Stomach (tissue), 9 donors: Measurements from ENCODE around the gene ATP9B. TPM values are rescaled to one million over a fixed set of nuclear protein-coding genes. Genes with fewer than 3 reads are reported as not detected.
A peak's percentile ranks its signal among the peaks of the same experiment; 100 is the strongest.

Source experiments
- DNase-seq, 2 donors: peaks; one replicate each; pipeline versions ENCODE4 v3.0.0 to v3.0.0-alpha.2; 2013 to 2019
- H3K27ac ChIP-seq, 5 donors: fragments of 200-600 bp in 4 of 5; sonication (generic) in 4 of 5; one replicate each; pipeline ENCODE4 v1.5.1; 2013 to 2019; ENCODE audit warnings: mild to moderate bottlenecking in 1 of 5, moderate library complexity in 1 of 5
- H3K27me3 ChIP-seq, 3 donors: fragments of 200-600 bp; sonication (generic); one replicate each; pipeline ENCODE4 v1.5.1; 2017 to 2019; ENCODE audit warnings: mixed run types in 1 of 3
- H3K36me3 ChIP-seq, 4 donors: fragments of 200-600 bp; sonication (generic); 1 replicate in 3 of 4; 2 replicates in 1 of 4; pipeline ENCODE4 v1.5.1; 2016 to 2019
- H3K4me1 ChIP-seq, 4 donors: fragments of 200-600 bp; sonication (generic); one replicate each; pipeline ENCODE4 v1.5.1; 2016 to 2019
- H3K4me3 ChIP-seq, 4 donors: fragments of 200-600 bp; sonication (generic) in 3 of 4; one replicate each; pipeline ENCODE4 v1.5.1; 2016 to 2019; ENCODE audit warnings: mild to moderate bottlenecking in 1 of 4
- H3K9me3 ChIP-seq, 4 donors: fragments of 200-600 bp; sonication (generic); one replicate each; pipeline ENCODE4 v1.5.1; 2016 to 2019
- EP300 ChIP-seq: sonication (generic); formaldehyde crosslinking; IDR thresholded peaks from one replicate; pipeline ENCODE4 v1.6.1; 2017; ENCODE audit warnings: antibody characterized with exemption
- POLR2A ChIP-seq, 4 donors: fragments of 450-650 bp; IDR thresholded peaks; one replicate each; pipeline ENCODE4 v1.6.1; 2016; ENCODE audit warnings: antibody characterized with exemption in 4 of 4, control low read depth in 2 of 4, mild to moderate bottlenecking in 1 of 4, moderate library complexity in 1 of 4
- POLR2AphosphoS5 ChIP-seq, 3 donors: sonication (generic); formaldehyde crosslinking; IDR thresholded peaks; one replicate each; pipeline ENCODE4 v1.6.1; 2016; ENCODE audit warnings: antibody characterized with exemption in 3 of 3
- WGBS, 5 donors: extraction: QIAGEN DNeasy Blood & Tissue Kit in 3 of 5; methylation state at CpG; one replicate each; pipeline versions ENCODE4 v1.1.5 to v1.1.7; 2013 to 2018; 5-methylcytosine and 5-hydroxymethylcytosine counted together
- intact Hi-C: fragments of 100-400 bp; cut with DNase I; formaldehyde crosslinking; loops from one replicate; pipeline ENCODE4 v1.15.1; 2023; ENCODE audit warnings: low total_unique reads
- polyA plus RNA-seq, 3 donors: library from polyadenylated mRNA; stranded (reverse); fragments of 200-250 nt; gene quantifications; one replicate each; pipeline ENCODE4 v1.2.3, GENCODE V29; 2013
- total RNA-seq, 5 donors: library from RNA; depleted of rRNA; stranded (reverse); fragments of >200 nt; gene quantifications; one replicate each; pipeline versions ENCODE4 v1.1.0 to v1.2.3, GENCODE V29; 2014 to 2016
- TF ChIP-seq, protein P1 (sequence below), 7 experiments: fragments of 450-650 bp in 4 of 7; fragments of 200-600 bp in 3 of 7; sonication (generic) in 3 of 7; IDR thresholded peaks; one replicate each; pipeline ENCODE4 v1.5.1; 2016 to 2019; ENCODE audit warnings: antibody characterized with exemption in 7 of 7, control low read depth in 2 of 7, mild to moderate bottlenecking in 1 of 7
- donor health status: healthy with polysubstance abuse.
- donor health status: Bipolar disorder and iron deficiency.
- donor health status: healthy.

The ATP9B gene
- total and polyA plus RNA-seq, 8 donors: 10.6 to 128 (median 34.9) TPM

DNA sequence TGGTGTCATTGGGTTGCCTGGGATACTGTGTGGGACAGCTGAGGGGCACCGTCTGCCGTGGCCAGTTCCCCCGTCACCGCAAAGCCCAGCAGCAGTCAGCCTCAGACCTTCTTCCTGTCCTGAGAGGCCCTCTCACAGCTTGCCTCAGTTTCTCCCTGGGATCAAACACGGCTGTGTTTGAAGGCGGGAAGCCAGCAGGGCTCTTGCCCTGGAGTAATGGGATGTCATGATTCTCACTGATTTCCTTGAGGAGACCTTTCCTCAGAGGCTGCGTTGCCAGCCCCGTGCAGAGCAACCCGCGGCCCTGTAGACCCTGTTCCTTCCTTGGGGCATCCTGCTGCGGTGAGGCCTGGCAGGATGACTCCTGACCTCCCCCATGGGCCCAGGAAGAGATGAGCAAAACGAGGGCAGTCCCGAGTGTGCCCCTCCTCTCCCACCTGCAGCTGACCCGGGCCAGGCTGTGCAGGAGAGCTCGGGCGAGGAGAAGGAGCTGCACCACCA, 312.7 kb downstream of the ATP9B start:
- no peak overlapping the region for H3K27ac ChIP-seq
- no peaks in the 10 kb centered on the region for H3K9me3 ChIP-seq
- intact Hi-C loops: loop anchor here (5.0 kb wide), 1 partner anchor 260 kb away; no protein-coding TSS in a partner anchor
- no peak for DNase-seq
- WGBS, 5 donors: 73 to 81% (median 78%) methylated on average over 10 to 16 of the region's 16 CpGs
- TF ChIP-seq, protein P1, sequence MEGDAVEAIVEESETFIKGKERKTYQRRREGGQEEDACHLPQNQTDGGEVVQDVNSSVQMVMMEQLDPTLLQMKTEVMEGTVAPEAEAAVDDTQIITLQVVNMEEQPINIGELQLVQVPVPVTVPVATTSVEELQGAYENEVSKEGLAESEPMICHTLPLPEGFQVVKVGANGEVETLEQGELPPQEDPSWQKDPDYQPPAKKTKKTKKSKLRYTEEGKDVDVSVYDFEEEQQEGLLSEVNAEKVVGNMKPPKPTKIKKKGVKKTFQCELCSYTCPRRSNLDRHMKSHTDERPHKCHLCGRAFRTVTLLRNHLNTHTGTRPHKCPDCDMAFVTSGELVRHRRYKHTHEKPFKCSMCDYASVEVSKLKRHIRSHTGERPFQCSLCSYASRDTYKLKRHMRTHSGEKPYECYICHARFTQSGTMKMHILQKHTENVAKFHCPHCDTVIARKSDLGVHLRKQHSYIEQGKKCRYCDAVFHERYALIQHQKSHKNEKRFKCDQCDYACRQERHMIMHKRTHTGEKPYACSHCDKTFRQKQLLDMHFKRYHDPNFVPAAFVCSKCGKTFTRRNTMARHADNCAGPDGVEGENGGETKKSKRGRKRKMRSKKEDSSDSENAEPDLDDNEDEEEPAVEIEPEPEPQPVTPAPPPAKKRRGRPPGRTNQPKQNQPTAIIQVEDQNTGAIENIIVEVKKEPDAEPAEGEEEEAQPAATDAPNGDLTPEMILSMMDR (IDR thresholded peaks at IDR 0.05): no peak
- TF ChIP-seq EP300 (no peak), POLR2A (IDR thresholded peaks at IDR 0.05) (no peak), POLR2AphosphoS5 (IDR thresholded peaks at IDR 0.05) (no peak)
- peaks cover 0 to 13% (median 7%) of the 10 kb centered on the region in 4 donors for H3K4me1 ChIP-seq
- no peak overlapping the region for H3K4me3 ChIP-seq
- H3K27me3 ChIP-seq: peaks cover 0 to 38% (median 7%) of the 10 kb centered on the region in 3 donors
- H3K36me3 ChIP-seq: peaks cover 7 to 31% (median 18%) of the 10 kb centered on the region in 4 donors

DNA sequence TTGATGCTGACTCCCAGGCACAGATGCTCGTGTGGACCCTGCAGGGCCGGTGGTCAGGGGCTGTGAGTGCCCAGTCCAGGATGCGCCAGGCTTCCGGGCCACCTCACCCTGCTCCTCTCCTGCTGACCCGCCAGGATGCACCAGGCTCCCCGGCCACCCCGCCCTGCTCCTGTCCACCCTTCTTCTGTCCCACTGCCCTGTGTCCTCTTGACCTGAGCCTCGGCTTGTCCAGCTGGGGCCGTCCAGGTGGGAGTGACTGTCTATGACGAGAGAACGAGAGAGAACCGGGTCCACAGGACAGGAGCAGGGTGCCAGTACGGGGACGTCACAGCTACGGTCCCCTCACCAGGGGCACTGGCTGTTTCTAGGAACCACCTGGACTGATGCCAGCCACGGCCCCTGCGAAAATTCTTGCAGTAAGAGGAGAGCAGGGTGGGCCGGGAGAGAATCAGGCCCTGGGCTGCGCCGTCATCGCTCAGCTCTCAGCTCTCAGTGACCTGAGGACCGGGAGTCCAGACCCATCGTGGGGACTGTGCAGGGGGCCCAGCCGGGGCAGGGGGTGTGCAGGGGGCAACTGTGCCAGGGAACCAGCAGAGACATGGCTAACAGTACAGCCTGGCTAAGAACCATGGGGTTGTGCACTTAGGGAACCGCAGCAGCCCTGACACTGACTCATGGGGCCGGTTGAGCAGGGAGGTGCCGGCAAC, 313.6 kb downstream of the ATP9B start:
- Histone ChIP-seq H3K27ac (no peak overlapping the region), H3K36me3 (peaks cover 0 to 21% (median 8%) of the 10 kb centered on the region in 4 donors), H3K4me3 (no peak overlapping the region), H3K27me3 (peaks cover 0 to 48% (median 15%) of the 10 kb centered on the region in 3 donors), H3K9me3 (no peaks in the 10 kb centered on the region), H3K4me1 (peaks cover 0 to 13% (median 7%) of the 10 kb centered on the region in 4 donors)
- TF ChIP-seq POLR2AphosphoS5 (IDR thresholded peaks at IDR 0.05) (no peak), POLR2A (IDR thresholded peaks at IDR 0.05) (no peak), EP300 (no peak)
- TF ChIP-seq, protein P1 (IDR thresholded peaks at IDR 0.05): no peak
- WGBS, 5 donors: 72 to 81% (median 77%) methylated on average over 23 to 27 of the region's 27 CpGs
- intact Hi-C loops: loop anchor here (5.0 kb wide), 1 partner anchor 259 kb away; no protein-coding TSS in a partner anchor
- DNase-seq: peak in 1 of 2 donors; percentile 17

DNA sequence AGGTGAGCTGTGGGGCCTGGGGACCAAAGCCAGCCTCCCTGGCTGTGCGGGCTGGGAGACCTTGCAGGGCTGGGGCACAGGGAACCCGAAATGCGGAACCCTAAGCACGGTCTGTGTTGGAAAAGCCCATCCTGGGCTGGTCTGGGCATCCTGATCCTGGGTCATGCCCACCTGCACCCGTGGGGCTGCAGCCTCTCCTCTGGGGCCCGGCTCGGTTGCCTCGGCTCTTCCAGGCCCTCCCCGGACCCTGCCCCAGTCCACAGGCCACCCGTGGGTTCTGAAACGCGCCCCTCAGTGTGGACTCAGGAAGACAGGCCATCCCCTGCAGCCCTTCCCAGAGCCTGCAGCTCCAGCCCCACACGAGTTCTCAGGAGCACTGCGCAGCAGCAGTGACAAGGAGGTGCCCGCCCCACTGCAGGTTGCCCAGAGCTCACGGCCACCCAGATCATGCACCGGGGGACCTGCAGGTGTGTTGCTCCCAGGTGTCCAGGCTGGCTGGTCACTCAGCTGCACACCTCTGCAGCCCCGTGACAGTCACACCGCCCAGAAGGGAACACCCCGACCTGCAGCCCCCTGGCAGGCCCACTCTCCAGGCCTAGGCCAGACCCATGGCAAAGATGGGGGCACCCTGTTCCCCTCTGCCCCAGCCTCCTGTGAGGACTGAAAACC, 314.3 kb downstream of the ATP9B start:
- Histone ChIP-seq H3K27ac (no peak overlapping the region), H3K4me3 (no peak overlapping the region), H3K27me3 (peaks cover 0 to 55% (median 20%) of the 10 kb centered on the region in 3 donors), H3K9me3 (no peaks in the 10 kb centered on the region), H3K4me1 (peaks cover 0 to 13% (median 7%) of the 10 kb centered on the region in 4 donors), H3K36me3 (peaks cover 0 to 14% (median 1%) of the 10 kb centered on the region in 4 donors)
- no peak for TF ChIP-seq POLR2A (IDR thresholded peaks at IDR 0.05)
- TF ChIP-seq, protein P1 (IDR thresholded peaks at IDR 0.05): no peak
- no peak for TF ChIP-seq POLR2AphosphoS5 (IDR thresholded peaks at IDR 0.05)
- TF ChIP-seq EP300: no peak
- intact Hi-C loops: loop anchor here (5.0 kb wide), 1 partner anchor 259 kb away; no protein-coding TSS in a partner anchor
- DNase-seq: no peak
- WGBS, 5 donors: 63 to 87% (median 77%) methylated on average over 7 to 20 of the region's 20 CpGs

DNA sequence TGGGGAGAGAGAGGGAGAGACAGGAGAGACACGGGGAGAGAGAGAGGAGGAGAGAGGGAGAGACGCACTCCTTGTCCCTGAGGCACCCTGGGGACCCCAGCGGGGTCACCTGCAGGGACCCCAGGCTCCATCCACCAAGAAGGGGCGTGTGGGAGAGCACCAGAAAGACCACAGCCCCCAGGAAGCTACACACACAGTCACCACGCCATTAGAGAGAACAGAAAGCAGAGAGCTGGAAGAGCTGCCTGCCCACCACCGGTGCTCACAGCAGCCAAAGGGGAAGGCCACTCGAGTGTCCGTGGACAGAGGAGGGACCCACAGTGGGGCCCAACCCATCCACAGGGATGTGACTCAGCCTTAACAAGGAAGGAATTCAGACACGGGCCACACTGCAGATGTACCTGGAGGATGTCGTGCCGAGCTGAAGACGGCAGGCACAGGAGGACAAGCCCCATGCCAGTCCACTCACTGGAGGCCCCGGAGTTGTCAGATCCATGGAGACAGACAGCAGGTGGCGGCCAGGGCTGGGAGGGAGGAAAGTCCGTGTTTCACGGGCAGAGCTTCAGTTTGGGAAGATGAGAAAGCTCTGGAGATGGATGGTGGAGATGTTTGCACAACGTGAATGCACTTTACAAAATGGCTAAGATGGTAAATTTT, 315.1 kb downstream of the ATP9B start:
- H3K27me3 ChIP-seq: peaks cover 0 to 62% (median 28%) of the 10 kb centered on the region in 3 donors
- DNase-seq: no peak
- intact Hi-C loops: loop anchor here (5.0 kb wide), 1 partner anchor 258 kb away; no protein-coding TSS in a partner anchor
- no peak overlapping the region for H3K27ac ChIP-seq
- no peaks in the 10 kb centered on the region for H3K9me3 ChIP-seq
- WGBS, 5 donors: 32 to 43% (median 43%) methylated on average over 17 of the region's 17 CpGs
- H3K4me3 ChIP-seq: no peak overlapping the region
- H3K36me3 ChIP-seq: peaks cover 0 to 11% (median 0%) of the 10 kb centered on the region in 4 donors
- peaks cover 0 to 7% (median 1%) of the 10 kb centered on the region in 4 donors for H3K4me1 ChIP-seq
- TF ChIP-seq POLR2A (IDR thresholded peaks at IDR 0.05): no peak
- TF ChIP-seq POLR2AphosphoS5 (IDR thresholded peaks at IDR 0.05): no peak
- TF ChIP-seq EP300: no peak
- TF ChIP-seq, protein P1 (IDR thresholded peaks at IDR 0.05): no peak
